HG02870 (cell line): ENCODE data around the gene AOAH.
"Not testable (repeated sequence)": the region's sequence is repeated elsewhere in the genome, so short reads cannot be mapped to it uniquely, and the experiment has no call there.

Source experiments
- ATAC-seq: cut with Tn5 transposase; IDR thresholded peaks from one replicate; pipeline ENCODE4 v1.9.1; 2021; ENCODE audit warnings: mild to moderate bottlenecking, moderate library complexity; ENCODE audit not compliant: unreplicated experiment

The AOAH gene

GRCh38 chr7:36703860-36704259, 20.4 kb downstream of the AOAH start:
- not testable (repeated sequence) for ATAC-seq

- ATAC-seq: peak; percentile 66
Measured at GRCh38 chr7:36692456-36692855, 31.8 kb downstream of the AOAH start.

DNA sequence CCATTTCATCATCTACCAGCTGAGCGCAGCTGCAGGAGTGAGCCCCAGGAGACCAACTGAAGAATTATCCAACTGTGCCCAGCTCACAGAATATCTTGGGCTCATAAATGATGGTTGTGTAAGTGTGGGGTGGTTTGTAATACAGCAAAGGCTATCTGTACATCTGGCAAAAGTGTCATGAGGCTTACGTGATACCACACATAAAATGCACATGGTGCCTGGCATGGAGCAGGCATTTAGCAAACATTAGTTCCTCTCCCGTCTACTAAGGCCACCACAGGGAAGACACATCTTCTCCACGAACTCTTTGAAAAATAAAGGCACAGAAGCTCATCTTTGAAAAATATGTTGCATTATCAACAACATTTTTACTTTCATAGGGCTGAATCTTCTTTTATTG, 32.3 kb downstream of the AOAH start:
- no peak for ATAC-seq

DNA sequence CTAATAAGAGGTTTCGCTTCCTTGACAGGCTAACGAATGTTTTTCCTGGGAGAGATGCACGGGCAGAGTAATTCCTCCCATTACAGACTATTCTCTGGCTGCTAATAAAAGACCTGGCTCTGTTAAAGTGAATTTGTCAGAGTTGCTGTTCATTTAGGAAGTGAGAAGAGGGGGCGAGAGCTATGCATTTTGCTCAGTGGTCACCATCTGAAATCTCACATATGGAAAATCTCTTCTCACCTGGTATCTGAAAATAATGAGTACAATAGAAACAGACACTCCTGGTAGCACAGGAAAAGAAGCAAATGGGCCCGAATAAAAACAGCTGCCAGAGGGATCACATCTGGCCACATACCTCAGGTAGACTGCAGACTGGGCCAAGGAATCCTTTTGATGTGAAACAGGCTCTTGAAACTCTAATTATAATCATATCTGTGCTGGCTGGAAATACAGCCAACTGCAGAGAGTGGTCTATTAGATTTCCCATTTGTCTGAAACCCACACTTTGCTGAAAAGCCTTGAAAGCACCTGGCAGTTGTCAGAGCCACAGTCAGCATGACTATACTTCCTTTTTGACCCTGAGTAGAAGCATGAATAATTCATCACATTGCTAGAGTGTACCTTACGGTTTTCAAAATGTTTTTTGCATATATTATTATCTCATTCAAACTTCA, 33.6 kb downstream of the AOAH start:
- ATAC-seq: peak; percentile 45

DNA sequence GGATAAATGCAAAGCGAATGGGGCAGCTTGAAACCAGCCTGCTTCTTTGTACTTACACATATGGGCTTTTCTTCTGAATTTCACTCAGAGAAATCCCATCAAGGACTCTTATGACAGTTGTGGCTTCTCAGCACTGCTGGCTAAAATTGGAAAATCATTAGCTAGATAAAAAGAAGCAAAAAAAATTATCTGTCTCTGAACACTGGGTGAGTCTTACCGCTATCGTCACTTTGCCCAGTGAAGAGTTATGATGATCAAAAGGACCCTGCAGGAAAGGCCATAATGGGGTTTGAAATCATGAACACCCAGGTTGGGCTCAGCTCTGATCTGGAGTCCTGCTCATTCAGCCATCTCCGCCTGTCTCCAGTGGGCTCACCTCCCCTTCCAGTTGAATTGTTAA, 34.3 kb downstream of the AOAH start:
- peak; percentile 17 for ATAC-seq

DNA sequence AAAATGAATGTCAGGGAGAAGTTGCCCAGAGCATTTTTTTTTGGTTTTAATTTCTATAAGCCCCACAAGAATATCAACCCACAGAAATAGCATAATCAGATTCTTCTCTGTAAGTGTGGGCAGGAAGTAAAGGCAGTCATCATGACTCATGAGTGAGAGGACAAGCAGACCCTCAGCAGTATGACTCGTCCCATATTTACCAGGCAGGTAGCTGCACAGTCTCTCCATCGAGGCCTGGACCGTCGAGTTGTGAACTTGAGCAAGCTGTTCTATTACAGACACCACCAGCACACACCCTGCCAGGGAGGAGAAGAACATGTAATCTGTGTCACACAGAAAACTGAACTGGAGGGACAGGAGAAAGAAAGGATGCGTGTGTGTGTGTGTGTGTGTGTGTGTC, 37.8 kb downstream of the AOAH start:
- no peak for ATAC-seq

GRCh38 chr7:36684954-36685353, 39.3 kb downstream of the AOAH start:
- no peak for ATAC-seq

DNA sequence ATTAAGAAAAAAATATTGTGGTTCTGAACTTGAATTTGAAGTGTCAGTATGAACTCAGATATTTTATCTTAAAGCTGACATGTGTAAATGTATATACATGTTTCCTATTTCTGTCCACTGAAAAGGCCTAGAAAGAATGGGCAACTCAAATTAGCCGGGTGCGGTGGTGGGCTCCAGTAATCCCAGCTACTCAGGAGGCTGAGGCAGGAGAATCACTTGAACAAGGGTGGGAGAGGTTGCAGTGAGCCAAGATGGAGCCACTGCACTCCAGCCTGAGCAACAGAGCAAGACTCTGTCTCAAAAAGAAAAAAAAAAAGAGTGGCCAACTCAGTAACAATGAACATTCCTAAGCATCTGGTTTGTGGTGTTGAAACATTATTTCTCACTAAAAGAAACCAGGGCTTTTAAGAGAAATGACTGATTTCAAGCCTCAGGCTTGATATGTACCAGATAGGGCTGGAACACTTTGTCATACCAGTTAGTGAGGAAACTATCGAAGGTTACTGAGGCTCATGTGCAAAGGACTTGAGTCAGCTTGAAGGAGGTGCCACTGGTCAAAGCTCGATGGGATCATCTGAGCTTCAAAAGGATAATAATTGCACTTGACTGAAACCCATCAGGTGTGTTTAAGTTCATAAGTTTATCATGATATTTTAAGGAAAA, 40.5 kb downstream of the AOAH start:
- ATAC-seq: no peak

GRCh38 chr7:36683111-36683510, 41.2 kb downstream of the AOAH start:
- ATAC-seq: no peak

- no peak for ATAC-seq
Measured at GRCh38 chr7:36682102-36682501, 42.2 kb downstream of the AOAH start.

DNA sequence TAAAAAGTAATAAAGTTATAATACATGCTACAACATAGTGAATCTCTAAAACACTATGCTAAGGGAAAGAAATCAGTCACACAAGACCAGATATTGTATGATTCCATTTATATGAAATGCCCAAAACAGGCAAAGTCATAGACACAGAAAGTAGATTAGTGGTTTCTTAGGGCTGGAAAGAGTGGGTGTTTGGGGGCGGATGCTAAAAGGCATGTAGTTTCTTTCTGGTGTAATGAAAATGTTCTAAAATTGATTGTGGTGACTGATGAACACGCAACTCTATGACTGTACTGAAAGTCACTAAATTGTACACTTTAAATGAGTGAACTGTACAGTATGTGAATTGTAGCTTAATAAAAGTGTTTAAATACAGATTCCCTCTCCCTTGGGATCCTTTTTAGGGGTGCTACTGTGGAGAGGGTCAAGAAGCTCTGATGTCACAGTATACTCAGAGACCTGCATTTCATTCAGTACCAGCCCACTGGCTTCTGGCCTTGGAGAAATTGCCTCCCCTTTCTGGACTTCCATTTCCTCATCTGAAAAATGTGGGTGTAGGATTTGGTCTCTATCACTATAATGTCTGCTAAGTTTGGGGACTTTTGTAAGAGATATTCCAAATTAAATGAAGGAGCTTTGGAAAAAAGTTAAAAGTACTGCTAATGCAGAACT, 46.4 kb downstream of the AOAH start:
- peak; percentile 71 for ATAC-seq

DNA sequence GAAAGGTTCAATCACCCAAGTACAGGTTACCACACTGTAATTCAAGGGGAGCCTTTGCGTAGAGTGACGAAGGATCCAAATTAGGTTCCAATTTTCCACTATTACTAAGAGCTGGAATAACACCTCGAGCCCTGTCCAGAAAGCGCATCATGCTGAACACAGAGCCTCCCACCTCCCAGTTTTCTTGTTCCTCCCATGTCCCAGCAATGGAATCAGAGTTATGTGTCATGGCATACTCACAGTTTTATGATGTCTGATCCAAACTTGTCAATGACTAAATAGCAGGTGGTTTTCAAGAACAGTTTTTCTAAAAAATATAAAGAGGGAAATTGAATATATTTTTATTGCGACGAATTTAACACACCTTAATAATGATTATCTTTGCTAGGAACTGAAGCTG, 50.6 kb downstream of the AOAH start:
- no peak for ATAC-seq

GRCh38 chr7:36671432-36671829, 52.9 kb downstream of the AOAH start:
- no peak for ATAC-seq

DNA sequence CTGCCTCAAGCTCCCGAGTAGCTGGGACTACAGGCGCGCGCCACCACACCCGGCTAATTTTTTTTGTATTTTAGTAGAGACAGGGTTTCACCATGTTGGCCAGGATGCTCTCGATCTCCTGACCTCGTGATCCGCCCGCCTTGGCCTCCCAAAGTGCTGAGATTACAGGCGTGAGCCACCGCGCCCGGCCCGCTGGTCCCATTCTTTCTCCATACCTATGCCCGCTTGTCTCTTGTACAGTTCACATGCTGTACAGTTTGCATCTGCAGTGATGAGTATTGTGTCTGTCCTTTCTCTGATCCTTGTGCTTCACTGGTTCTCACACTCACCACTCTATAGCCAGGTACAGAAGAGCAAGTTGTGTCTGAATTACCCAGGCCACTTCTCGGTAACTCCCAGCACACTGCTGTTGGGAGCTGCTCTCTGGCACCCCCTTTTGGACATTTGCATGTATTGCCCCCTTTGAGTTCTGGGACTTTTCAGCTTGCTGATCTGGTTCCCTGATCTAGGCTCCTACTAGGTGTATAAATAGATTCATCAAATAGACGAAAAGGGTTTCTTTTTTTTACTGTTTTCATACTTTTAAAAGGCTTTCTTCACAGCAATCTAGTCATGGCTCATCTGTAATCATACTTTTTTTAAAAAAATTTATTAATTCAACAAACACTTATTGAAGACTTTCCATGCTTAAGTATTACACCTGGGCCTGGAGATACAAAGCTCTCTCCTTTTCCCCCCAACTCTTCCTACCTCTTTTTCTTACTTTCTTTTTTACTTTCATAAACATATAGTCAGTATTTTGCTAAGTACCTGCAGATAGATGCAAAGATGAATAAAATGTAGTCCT, 53.5 kb downstream of the AOAH start:
- no peak for ATAC-seq

- no peak for ATAC-seq
Measured at GRCh38 chr7:36668750-36669149, 55.5 kb downstream of the AOAH start.

DNA sequence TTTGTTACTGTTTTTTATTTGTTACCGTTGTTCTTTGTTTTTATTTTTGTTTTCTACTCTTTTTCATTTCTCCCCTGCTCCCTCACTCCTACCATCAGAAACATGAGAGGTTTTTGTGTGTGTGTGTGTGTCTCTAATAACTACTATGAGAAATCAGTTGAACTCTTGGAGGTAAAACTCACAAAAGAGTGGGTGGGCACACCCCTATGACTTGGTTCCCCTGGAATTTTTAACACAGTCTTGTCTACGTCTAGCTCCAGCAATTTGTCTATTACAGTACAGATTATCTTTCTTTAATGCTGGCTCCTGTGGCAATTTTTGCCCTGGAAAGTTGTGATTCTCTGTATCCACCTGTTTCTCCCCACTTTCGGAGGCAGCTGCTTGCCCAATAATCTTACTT, 56.2 kb downstream of the AOAH start:
- no peak for ATAC-seq

DNA sequence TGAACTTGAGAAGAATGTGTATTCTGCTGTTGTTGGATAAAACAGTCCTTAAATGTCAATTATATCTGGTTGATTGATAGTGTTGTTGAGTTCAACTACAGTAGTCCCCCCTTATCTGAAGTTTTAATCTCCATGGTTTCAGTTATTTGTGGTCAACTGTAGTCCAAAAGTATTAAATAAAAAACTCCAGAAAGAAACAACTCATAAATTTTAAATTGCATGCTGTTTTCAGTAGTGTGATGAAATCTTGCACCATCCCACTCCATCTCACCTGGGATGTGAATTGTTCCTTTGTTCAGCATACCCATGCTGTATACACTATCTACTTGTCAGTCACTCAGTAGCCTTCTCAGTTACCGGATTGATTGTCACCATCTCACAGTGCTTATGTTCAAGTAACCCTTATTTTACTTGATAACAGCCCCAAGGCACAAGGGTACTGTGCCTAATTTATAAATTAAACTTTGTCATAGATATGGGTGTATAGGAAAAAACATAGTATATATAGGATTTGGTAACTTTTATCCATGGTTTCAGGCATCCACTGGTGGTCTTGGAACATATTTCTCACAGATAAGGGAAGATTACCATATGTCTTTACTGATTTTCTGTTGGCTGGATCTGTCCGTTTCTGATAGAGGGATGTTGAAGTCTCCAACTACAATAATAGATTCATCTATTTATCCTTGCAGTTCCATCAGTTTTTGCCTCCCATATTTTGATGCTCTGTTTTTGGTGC, 57.1 kb downstream of the AOAH start:
- ATAC-seq: no peak

DNA sequence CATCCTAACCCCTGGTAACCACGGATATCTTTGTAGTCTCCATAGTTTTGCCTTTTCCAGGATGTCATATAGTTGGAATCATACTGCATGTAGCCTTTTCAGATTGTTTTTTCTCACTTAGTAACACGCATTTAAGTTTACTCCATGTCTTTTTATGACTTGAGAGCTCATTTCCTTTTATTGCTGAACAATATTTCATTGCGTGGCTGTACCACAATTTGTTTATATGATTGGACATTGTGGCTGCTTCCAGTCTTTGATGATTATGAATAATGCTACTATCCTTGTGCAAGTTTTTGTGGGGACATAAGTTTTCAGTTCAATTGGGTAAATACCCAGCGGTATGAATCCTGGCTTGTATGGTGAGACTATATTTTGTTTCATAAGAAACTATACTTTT, 60.8 kb downstream of the AOAH start:
- ATAC-seq: no peak

DNA sequence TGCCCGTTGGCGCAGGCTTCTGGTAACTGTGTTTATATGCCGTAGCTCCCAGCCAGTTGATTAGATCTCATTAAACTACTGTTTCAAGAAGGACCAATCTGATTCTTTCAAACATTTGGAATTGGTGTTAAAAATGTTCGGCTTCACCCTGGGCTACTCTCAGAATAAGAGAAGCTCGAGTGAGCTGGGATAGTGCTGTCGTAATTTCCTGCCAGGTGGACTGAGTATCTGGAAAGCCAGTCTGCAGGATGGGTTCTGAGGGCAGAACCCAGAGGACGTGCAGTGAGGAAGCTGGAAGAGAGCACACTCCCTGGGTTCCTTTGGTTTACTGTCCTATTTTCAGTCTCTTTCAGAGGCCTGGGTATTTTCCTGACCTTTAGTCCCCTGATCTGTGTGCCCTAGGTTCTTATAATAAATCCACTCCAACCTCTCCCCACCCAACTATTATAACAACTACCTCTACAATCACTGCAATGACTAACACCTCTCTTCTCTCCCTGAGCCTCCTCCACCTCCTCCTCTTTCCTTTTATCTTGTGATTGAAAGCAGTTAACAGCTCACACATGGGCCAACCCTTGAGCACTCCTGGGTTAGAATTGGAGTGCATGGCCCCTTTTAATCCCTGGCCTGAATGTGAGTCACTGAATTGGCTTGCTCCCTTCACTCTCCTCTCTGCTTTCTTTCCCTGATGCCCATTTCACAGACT, 63.0 kb downstream of the AOAH start:
- ATAC-seq: no peak
